ENCODE measurements around the gene PLEKHG5. TPM values are rescaled to one million over a fixed set of nuclear protein-coding genes. Genes with fewer than 3 reads are reported as not detected.

Gene PLEKHG5
- total RNA-seq, 1 donor from 2014 or later, result 109 TPM

GRCh38 chr1:6507461-6507911 lies 16.0 kb upstream of the PLEKHG5 start:
- no peak overlapping the region for H3K4me3 Mint-ChIP-seq (ENCODE audit: unreplicated experiment)

GRCh38 chr1:6507037-6507428 lies 15.6 kb upstream of the PLEKHG5 start:
- Mint-ChIP-seq H3K27ac (ENCODE audit: unreplicated experiment) (no peak overlapping the region), H3K4me1 (ENCODE audit: unreplicated experiment) (no peaks in the 10 kb centered on the region), H3K36me3 (ENCODE audit: low read depth, unreplicated experiment) (no peaks in the 10 kb centered on the region)

More at GRCh38 chr1:6507461-6507911, 16.0 kb upstream of the PLEKHG5 start:
- Mint-ChIP-seq H3K27me3 (ENCODE audit: unreplicated experiment) (peaks cover 12% of the 10 kb centered on the region), H3K27ac (ENCODE audit: unreplicated experiment) (no peak overlapping the region), H3K9me3 (ENCODE audit: unreplicated experiment) (no peaks in the 10 kb centered on the region), H3K4me1 (ENCODE audit: unreplicated experiment) (no peaks in the 10 kb centered on the region), H3K36me3 (ENCODE audit: low read depth, unreplicated experiment) (no peaks in the 10 kb centered on the region)
- DNase-seq (ENCODE audit: low spot score), result no peak
- TF ChIP-seq, protein P1, sequence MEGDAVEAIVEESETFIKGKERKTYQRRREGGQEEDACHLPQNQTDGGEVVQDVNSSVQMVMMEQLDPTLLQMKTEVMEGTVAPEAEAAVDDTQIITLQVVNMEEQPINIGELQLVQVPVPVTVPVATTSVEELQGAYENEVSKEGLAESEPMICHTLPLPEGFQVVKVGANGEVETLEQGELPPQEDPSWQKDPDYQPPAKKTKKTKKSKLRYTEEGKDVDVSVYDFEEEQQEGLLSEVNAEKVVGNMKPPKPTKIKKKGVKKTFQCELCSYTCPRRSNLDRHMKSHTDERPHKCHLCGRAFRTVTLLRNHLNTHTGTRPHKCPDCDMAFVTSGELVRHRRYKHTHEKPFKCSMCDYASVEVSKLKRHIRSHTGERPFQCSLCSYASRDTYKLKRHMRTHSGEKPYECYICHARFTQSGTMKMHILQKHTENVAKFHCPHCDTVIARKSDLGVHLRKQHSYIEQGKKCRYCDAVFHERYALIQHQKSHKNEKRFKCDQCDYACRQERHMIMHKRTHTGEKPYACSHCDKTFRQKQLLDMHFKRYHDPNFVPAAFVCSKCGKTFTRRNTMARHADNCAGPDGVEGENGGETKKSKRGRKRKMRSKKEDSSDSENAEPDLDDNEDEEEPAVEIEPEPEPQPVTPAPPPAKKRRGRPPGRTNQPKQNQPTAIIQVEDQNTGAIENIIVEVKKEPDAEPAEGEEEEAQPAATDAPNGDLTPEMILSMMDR (IDR thresholded peaks at IDR 0.05; ENCODE audit: unreplicated experiment), result no peak

DNA sequence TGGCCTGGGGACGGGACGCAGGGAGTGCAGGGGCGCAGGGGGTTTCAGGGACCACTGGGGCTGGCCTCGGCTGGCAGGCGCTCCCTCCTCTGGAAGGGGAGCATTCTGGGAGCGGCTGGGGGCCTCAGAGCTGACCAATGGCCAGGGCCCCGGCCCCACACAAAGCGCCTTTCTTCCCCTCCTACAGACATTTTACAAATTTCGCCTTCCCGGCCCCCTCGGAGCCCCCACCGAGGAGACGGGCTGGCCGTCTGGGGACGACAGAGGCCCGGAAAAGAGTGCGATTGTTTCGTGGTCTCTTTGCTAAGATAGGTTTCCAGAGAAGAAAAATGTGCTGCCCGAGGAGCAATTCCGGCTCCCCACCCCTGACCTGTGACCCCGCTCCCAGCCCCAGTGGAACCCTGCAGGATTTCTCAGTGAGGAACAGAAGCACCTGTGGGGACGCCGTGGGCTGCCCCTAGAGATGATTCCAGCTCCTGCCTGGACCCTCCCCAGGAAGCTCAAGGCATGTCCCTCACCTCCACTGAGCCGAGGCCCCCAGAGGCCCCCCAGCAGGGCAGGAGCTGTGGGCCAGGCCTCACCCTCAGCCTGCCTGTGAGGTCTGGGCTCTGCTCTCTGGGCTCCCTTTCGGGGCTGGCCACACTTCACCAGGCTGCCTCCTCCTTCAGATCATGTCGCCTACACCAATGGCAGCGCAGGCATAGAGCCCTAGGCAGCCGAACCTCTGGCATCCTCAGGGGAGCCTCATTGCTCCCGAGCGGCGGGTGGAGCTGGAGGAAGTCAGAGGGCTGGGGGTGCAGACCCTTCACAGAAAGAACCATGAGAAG lies 15.0 kb upstream of the PLEKHG5 start:
- no peaks in the 10 kb centered on the region for H3K9me3 Mint-ChIP-seq (ENCODE audit: unreplicated experiment)
- H3K4me1 Mint-ChIP-seq (ENCODE audit: unreplicated experiment), result no peaks in the 10 kb centered on the region
- no peak overlapping the region for H3K27ac Mint-ChIP-seq (ENCODE audit: unreplicated experiment)
- TF ChIP-seq, protein P1 (IDR thresholded peaks at IDR 0.05; ENCODE audit: unreplicated experiment), result no peak
- H3K36me3 Mint-ChIP-seq (ENCODE audit: low read depth, unreplicated experiment), result no peaks in the 10 kb centered on the region
- DNase-seq (ENCODE audit: low spot score), result no peak
- H3K27me3 Mint-ChIP-seq (ENCODE audit: unreplicated experiment), result peaks cover 8% of the 10 kb centered on the region
- no peak overlapping the region for H3K4me3 Mint-ChIP-seq (ENCODE audit: unreplicated experiment)

More at GRCh38 chr1:6507037-6507428, 15.6 kb upstream of the PLEKHG5 start:
- TF ChIP-seq, protein P1 (IDR thresholded peaks at IDR 0.05; ENCODE audit: unreplicated experiment), result no peak
- no peak overlapping the region for H3K4me3 Mint-ChIP-seq (ENCODE audit: unreplicated experiment)
- no peak for DNase-seq (ENCODE audit: low spot score)
- peaks cover 11% of the 10 kb centered on the region for H3K27me3 Mint-ChIP-seq (ENCODE audit: unreplicated experiment)
- H3K9me3 Mint-ChIP-seq (ENCODE audit: unreplicated experiment), result no peaks in the 10 kb centered on the region

DNA sequence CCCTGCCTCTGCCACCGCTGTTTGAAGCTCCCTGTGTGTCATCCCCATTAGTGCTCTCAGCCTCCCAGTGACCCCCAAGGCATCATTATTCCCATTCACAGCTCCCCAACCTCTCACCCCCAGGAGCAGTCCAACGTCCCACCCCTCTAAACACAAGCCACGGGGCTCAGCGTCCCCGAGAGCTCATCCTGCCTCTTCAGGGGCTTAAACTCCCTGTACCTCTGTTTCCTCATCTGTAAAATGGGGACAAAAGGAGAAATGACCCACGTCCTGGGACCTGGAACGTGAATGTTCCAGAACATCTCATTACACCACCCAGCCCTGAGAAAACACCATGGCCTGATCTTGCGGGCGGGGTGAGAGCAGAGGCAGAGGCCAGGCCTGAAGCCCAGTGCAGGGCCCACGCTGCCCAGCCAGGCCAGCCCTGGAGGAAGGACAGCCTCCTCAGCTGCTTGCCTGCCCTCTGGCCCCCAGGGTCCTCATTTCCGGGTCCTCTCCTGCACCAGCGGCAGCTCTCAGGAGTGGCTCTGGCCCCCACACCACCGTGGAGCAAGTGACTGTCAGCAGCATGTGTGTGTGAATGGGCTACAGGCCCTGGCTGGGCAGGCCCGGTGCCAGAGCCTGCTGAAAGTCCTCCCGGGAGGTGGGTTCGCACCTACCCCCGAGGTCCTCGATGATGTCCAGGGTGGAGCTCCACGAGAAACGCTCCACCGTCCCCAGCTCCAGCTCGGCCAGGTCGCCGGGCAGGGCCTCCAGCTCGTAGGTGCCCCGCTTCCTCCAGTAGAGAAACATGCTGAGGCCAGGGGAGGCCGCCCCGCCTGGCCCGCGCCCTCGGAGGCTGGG lies 14.1 kb upstream of the PLEKHG5 start:
- no peaks in the 10 kb centered on the region for H3K36me3 Mint-ChIP-seq (ENCODE audit: low read depth, unreplicated experiment)
- peak overlapping the region; percentile 5 for H3K27ac Mint-ChIP-seq (ENCODE audit: unreplicated experiment)
- no peaks in the 10 kb centered on the region for H3K4me1 Mint-ChIP-seq (ENCODE audit: unreplicated experiment)
- TF ChIP-seq, protein P1 (IDR thresholded peaks at IDR 0.05; ENCODE audit: unreplicated experiment), result no peak
- DNase-seq (ENCODE audit: low spot score), result no peak
- no peak overlapping the region for H3K4me3 Mint-ChIP-seq (ENCODE audit: unreplicated experiment)
- no peaks in the 10 kb centered on the region for H3K9me3 Mint-ChIP-seq (ENCODE audit: unreplicated experiment)
- peaks cover 12% of the 10 kb centered on the region for H3K27me3 Mint-ChIP-seq (ENCODE audit: unreplicated experiment)
